CD8-positive, alpha-beta memory T cell (primary cell): ENCODE measurements around the gene MAP3K19. TPM values are rescaled to one million over a fixed set of nuclear protein-coding genes. Genes with fewer than 3 reads are reported as not detected.

Experiments used
- CTCF ChIA-PET: fragments of 350-600 bp; sonication (Branson Sonifier 250); formaldehyde crosslinking; loops from one replicate; lab custom pipeline; 2021; ENCODE audit warnings: antibody characterized with exemption; lab: Charles Lee
- POLR2A ChIA-PET: fragments of 350-600 bp; sonication (Branson Sonifier 250); formaldehyde crosslinking; loops from one replicate; lab custom pipeline; 2021; ENCODE audit warnings: antibody characterized with exemption; lab: Charles Lee
- DNase-seq, 5 donors: peaks; one replicate each; pipeline versions ENCODE4 v3.0.0 to v3.0.0-alpha.2; 2020 to 2022; ENCODE audit warnings: mixed read lengths in 1 of 5
- H3K27ac ChIP-seq: one replicate; pipeline ENCODE4 v1.7.0; 2013; ENCODE audit warnings: low read depth, mild to moderate bottlenecking, low read length, moderate library complexity
- H3K27me3 ChIP-seq: 2 replicates; pipeline ENCODE4 v1.7.0; 2013; ENCODE audit warnings: low read length, mild to moderate bottlenecking; ENCODE audit not compliant: insufficient read depth, poor library complexity, severe bottlenecking
- H3K36me3 ChIP-seq: 2 replicates; pipeline ENCODE4 v1.7.0; 2013; ENCODE audit warnings: mild to moderate bottlenecking, low read length, moderate library complexity; ENCODE audit not compliant: insufficient read depth
- H3K4me1 ChIP-seq: 2 replicates; pipeline ENCODE4 v1.7.0; 2013; ENCODE audit warnings: mild to moderate bottlenecking, low read length, moderate library complexity; ENCODE audit not compliant: insufficient read depth
- H3K4me3 ChIP-seq: 2 replicates; pipeline ENCODE4 v1.7.0; 2013; ENCODE audit warnings: mild to moderate bottlenecking, low read length
- H3K9me3 ChIP-seq: 2 replicates; pipeline ENCODE4 v1.7.0; 2013; ENCODE audit warnings: mild to moderate bottlenecking, low read length
- H3K27ac Mint-ChIP-seq, 8 donors: one replicate each; pipeline ENCODE4 v1.8.0; 2020 to 2021; ENCODE audit warnings: mixed read lengths in 8 of 8, mild to moderate bottlenecking in 6 of 8, inconsistent platforms in 3 of 8, moderate library complexity in 3 of 8
- H3K27me3 Mint-ChIP-seq, 2 donors: one replicate each; pipeline ENCODE4 v1.8.0; 2020 to 2021; ENCODE audit warnings: mixed read lengths in 2 of 2, mild to moderate bottlenecking in 1 of 2, moderate library complexity in 1 of 2
- H3K36me3 Mint-ChIP-seq, 3 donors: one replicate each; pipeline ENCODE4 v1.8.0; 2020 to 2021; ENCODE audit warnings: mixed read lengths in 3 of 3, inconsistent platforms in 1 of 3, mild to moderate bottlenecking in 1 of 3
- H3K4me1 Mint-ChIP-seq, 3 donors: one replicate each; pipeline ENCODE4 v1.8.0; 2020 to 2021; ENCODE audit warnings: mixed read lengths in 3 of 3, inconsistent platforms in 1 of 3, mild to moderate bottlenecking in 1 of 3
- H3K4me3 Mint-ChIP-seq, 7 donors: one replicate each; pipeline ENCODE4 v1.8.0; 2020 to 2021; ENCODE audit warnings: mixed read lengths in 7 of 7, mild to moderate bottlenecking in 6 of 7, moderate library complexity in 4 of 7, inconsistent platforms in 2 of 7
- H3K9me3 Mint-ChIP-seq, 5 donors: one replicate each; pipeline ENCODE4 v1.8.0; 2020 to 2022; ENCODE audit warnings: mixed read lengths in 5 of 5, mild to moderate bottlenecking in 3 of 5, moderate library complexity in 2 of 5, inconsistent platforms in 1 of 5
- polyA plus RNA-seq: library from polyadenylated mRNA; unstranded; fragments of 300-500 nt; fragmentation: Illumina TruSeq; gene quantifications from one replicate; pipeline ENCODE4 v1.2.3, GENCODE V29; 2021
- total RNA-seq, 2 experiments: library from RNA; stranded (reverse); gene quantifications; one replicate each; pipeline ENCODE4 v1.2.3, GENCODE V29; 2021

The MAP3K19 gene
- total and polyA plus RNA-seq, 3 experiments from 2014 or later, result not detected

- no peaks in the 10 kb centered on the region for H3K9me3 ChIP-seq
- H3K4me3 Mint-ChIP-seq, result no peak overlapping the region
- no peaks in the 10 kb centered on the region for H3K9me3 Mint-ChIP-seq
- H3K27me3 ChIP-seq, result no peaks in the 10 kb centered on the region
- H3K4me3 ChIP-seq, result no peak overlapping the region
- H3K4me1 Mint-ChIP-seq, result peaks cover 10 to 34% (median 27%) of the 10 kb centered on the region in 3 donors
- POLR2A ChIA-PET, result no interaction called here
- CTCF ChIA-PET, result no interaction called here
- DNase-seq, result no peak
- no peaks in the 10 kb centered on the region for H3K27me3 Mint-ChIP-seq
- peaks cover 5% of the 10 kb centered on the region for H3K4me1 ChIP-seq
- H3K27ac Mint-ChIP-seq, result no peak overlapping the region
- no peak overlapping the region for H3K27ac ChIP-seq
- H3K36me3 ChIP-seq, result peaks cover 56% of the 10 kb centered on the region
- peaks cover 0 to 87% (median 20%) of the 10 kb centered on the region in 3 donors for H3K36me3 Mint-ChIP-seq
Measured at GRCh38 chr2:134952608-134953007, 94.6 kb downstream of the MAP3K19 start.

- H3K4me1 Mint-ChIP-seq, result peaks cover 12 to 31% (median 26%) of the 10 kb centered on the region in 3 donors
- H3K9me3 ChIP-seq, result no peaks in the 10 kb centered on the region
- H3K36me3 ChIP-seq, result peaks cover 47% of the 10 kb centered on the region
- H3K9me3 Mint-ChIP-seq, result no peaks in the 10 kb centered on the region
- CTCF ChIA-PET, result interaction anchor here (1.5 kb wide), 1 partner anchor 53 kb away, joined by 3 read pairs; no protein-coding TSS in a partner anchor
- H3K4me1 ChIP-seq, result peaks cover 5% of the 10 kb centered on the region
- POLR2A ChIA-PET, result interaction anchor here (1.0 kb wide), 1 partner anchor 8 kb away, joined by 6 read pairs; no protein-coding TSS in a partner anchor
- no peak overlapping the region for H3K4me3 Mint-ChIP-seq
- no peaks in the 10 kb centered on the region for H3K27me3 Mint-ChIP-seq
- no peak overlapping the region for H3K4me3 ChIP-seq
- H3K27ac ChIP-seq, result no peak overlapping the region
- no peak for DNase-seq
- peaks cover 0 to 86% (median 19%) of the 10 kb centered on the region in 3 donors for H3K36me3 Mint-ChIP-seq
- no peaks in the 10 kb centered on the region for H3K27me3 ChIP-seq
- H3K27ac Mint-ChIP-seq, result peak overlapping the region in 1 of 8 donors; percentile 71
Measured at GRCh38 chr2:134950886-134951285, 96.4 kb downstream of the MAP3K19 start.

GRCh38 chr2:134949981-134950708 lies 97.1 kb downstream of the MAP3K19 start:
- H3K9me3 ChIP-seq, result no peaks in the 10 kb centered on the region
- peaks cover 44% of the 10 kb centered on the region for H3K36me3 ChIP-seq
- H3K4me1 ChIP-seq, result peaks cover 5% of the 10 kb centered on the region
- H3K4me3 Mint-ChIP-seq, result no peak overlapping the region
- no peak overlapping the region for H3K27ac ChIP-seq
- no peaks in the 10 kb centered on the region for H3K27me3 ChIP-seq
- H3K4me3 ChIP-seq, result no peak overlapping the region
- H3K36me3 Mint-ChIP-seq, result peaks cover 3 to 88% (median 21%) of the 10 kb centered on the region in 3 donors
- ChIA-PET POLR2A (interaction anchor here (1.0 kb wide), 1 partner anchor 9 kb away, joined by 6 read pairs; no protein-coding TSS in a partner anchor), CTCF (interaction anchor here (1.5 kb wide), 1 partner anchor 54 kb away, joined by 3 read pairs; no protein-coding TSS in a partner anchor)
- peaks cover 12 to 37% (median 26%) of the 10 kb centered on the region in 3 donors for H3K4me1 Mint-ChIP-seq
- no peak for DNase-seq
- H3K9me3 Mint-ChIP-seq, result no peaks in the 10 kb centered on the region
- no peaks in the 10 kb centered on the region for H3K27me3 Mint-ChIP-seq
- peak overlapping the region in 5 of 8 donors; percentile 15 to 75 (median 55) for H3K27ac Mint-ChIP-seq

GRCh38 chr2:134946073-134946472 lies 101.2 kb downstream of the MAP3K19 start:
- POLR2A ChIA-PET, result no interaction called here
- no peaks in the 10 kb centered on the region for H3K9me3 Mint-ChIP-seq
- Histone ChIP-seq H3K4me3 (no peak overlapping the region), H3K4me1 (peaks cover 5% of the 10 kb centered on the region), H3K27ac (no peak overlapping the region), H3K36me3 (peaks cover 24% of the 10 kb centered on the region), H3K9me3 (no peaks in the 10 kb centered on the region), H3K27me3 (no peaks in the 10 kb centered on the region)
- DNase-seq, result no peak
- H3K27ac Mint-ChIP-seq, result peak overlapping the region in 1 of 8 donors; percentile 6
- peaks cover 19 to 55% (median 23%) of the 10 kb centered on the region in 3 donors for H3K4me1 Mint-ChIP-seq
- no peak overlapping the region for H3K4me3 Mint-ChIP-seq
- CTCF ChIA-PET, result no interaction called here
- no peaks in the 10 kb centered on the region for H3K27me3 Mint-ChIP-seq
- H3K36me3 Mint-ChIP-seq, result peaks cover 3 to 84% (median 15%) of the 10 kb centered on the region in 3 donors

GRCh38 chr2:134944975-134945374 lies 102.3 kb downstream of the MAP3K19 start:
- Histone ChIP-seq H3K27me3 (no peaks in the 10 kb centered on the region), H3K9me3 (no peaks in the 10 kb centered on the region), H3K4me1 (peaks cover under 1% of the 10 kb centered on the region), H3K4me3 (no peak overlapping the region), H3K36me3 (peaks cover 31% of the 10 kb centered on the region), H3K27ac (no peak overlapping the region)
- H3K36me3 Mint-ChIP-seq, result peaks cover 3 to 80% (median 15%) of the 10 kb centered on the region in 3 donors
- CTCF ChIA-PET, result no interaction called here
- peak overlapping the region in 2 of 8 donors; percentile 13 to 45 for H3K27ac Mint-ChIP-seq
- H3K27me3 Mint-ChIP-seq, result no peaks in the 10 kb centered on the region
- H3K4me3 Mint-ChIP-seq, result no peak overlapping the region
- POLR2A ChIA-PET, result no interaction called here
- H3K9me3 Mint-ChIP-seq, result no peaks in the 10 kb centered on the region
- peaks cover 14 to 51% (median 17%) of the 10 kb centered on the region in 3 donors for H3K4me1 Mint-ChIP-seq
- no peak for DNase-seq

GRCh38 chr2:134943540-134943939 lies 103.7 kb downstream of the MAP3K19 start:
- Histone ChIP-seq H3K27me3 (no peaks in the 10 kb centered on the region), H3K4me1 (no peaks in the 10 kb centered on the region), H3K9me3 (no peaks in the 10 kb centered on the region), H3K27ac (no peak overlapping the region), H3K4me3 (no peak overlapping the region), H3K36me3 (peaks cover 31% of the 10 kb centered on the region)
- ChIA-PET POLR2A (no interaction called here), CTCF (no interaction called here)
- H3K27ac Mint-ChIP-seq, result no peak overlapping the region
- H3K27me3 Mint-ChIP-seq, result no peaks in the 10 kb centered on the region
- peaks cover 3 to 79% (median 16%) of the 10 kb centered on the region in 3 donors for H3K36me3 Mint-ChIP-seq
- no peak for DNase-seq
- H3K9me3 Mint-ChIP-seq, result no peaks in the 10 kb centered on the region
- H3K4me3 Mint-ChIP-seq, result no peak overlapping the region
- peaks cover 10 to 45% (median 14%) of the 10 kb centered on the region in 3 donors for H3K4me1 Mint-ChIP-seq

GRCh38 chr2:134936691-134937090 lies 110.6 kb downstream of the MAP3K19 start:
- Histone ChIP-seq H3K27ac (no peak overlapping the region), H3K36me3 (peaks cover 18% of the 10 kb centered on the region), H3K27me3 (no peaks in the 10 kb centered on the region), H3K4me1 (peaks cover 34% of the 10 kb centered on the region), H3K4me3 (no peak overlapping the region), H3K9me3 (no peaks in the 10 kb centered on the region)
- Mint-ChIP-seq H3K4me3 (no peak overlapping the region), H3K27me3 (no peaks in the 10 kb centered on the region), H3K27ac (peak overlapping the region in 2 of 8 donors; percentile 23 to 47), H3K9me3 (no peaks in the 10 kb centered on the region), H3K4me1 (peaks cover 47 to 72% (median 67%) of the 10 kb centered on the region in 3 donors), H3K36me3 (peaks cover 0 to 63% (median 14%) of the 10 kb centered on the region in 3 donors)
- CTCF ChIA-PET, result no interaction called here
- DNase-seq, result no peak
- POLR2A ChIA-PET, result no interaction called here

- Mint-ChIP-seq H3K9me3 (no peaks in the 10 kb centered on the region), H3K4me3 (peak overlapping the region in 2 of 7 donors; percentile 8 to 33), H3K4me1 (peaks cover 62 to 87% (median 81%) of the 10 kb centered on the region in 3 donors), H3K36me3 (peaks cover 0 to 59% (median 15%) of the 10 kb centered on the region in 3 donors), H3K27me3 (no peaks in the 10 kb centered on the region), H3K27ac (peak overlapping the region in 6 of 8 donors; percentile 8 to 73 (median 23))
- Histone ChIP-seq H3K4me3 (no peak overlapping the region), H3K9me3 (no peaks in the 10 kb centered on the region), H3K27ac (no peak overlapping the region), H3K4me1 (peaks cover 39% of the 10 kb centered on the region), H3K27me3 (no peaks in the 10 kb centered on the region), H3K36me3 (peaks cover 6% of the 10 kb centered on the region)
- CTCF ChIA-PET, result no interaction called here
- DNase-seq, result no peak
- POLR2A ChIA-PET, result no interaction called here
Measured at GRCh38 chr2:134934641-134935040, 112.6 kb downstream of the MAP3K19 start.
